HUES48 (cell line): ENCODE results near the gene SULT1A3.
"Not testable (repeated sequence)": the region's sequence is repeated elsewhere in the genome, so short reads cannot be mapped to it uniquely, and the experiment has no call there.

Source experiments
- H3K27ac ChIP-seq: one replicate; pipeline ENCODE4 v1.7.0; 2013; ENCODE audit warnings: low read depth, low read length, inconsistent platforms
- H3K27me3 ChIP-seq: 2 replicates; pipeline ENCODE4 v1.6.1; 2013; ENCODE audit warnings: mild to moderate bottlenecking, low read length; ENCODE audit not compliant: control insufficient read depth, insufficient read depth
- H3K36me3 ChIP-seq: 2 replicates; pipeline ENCODE4 v1.6.1; 2013; ENCODE audit warnings: low read length; ENCODE audit not compliant: control insufficient read depth, insufficient read depth
- H3K4me1 ChIP-seq: 2 replicates; pipeline ENCODE4 v1.6.1; 2013; ENCODE audit warnings: mild to moderate bottlenecking, low read length; ENCODE audit not compliant: control insufficient read depth, insufficient read depth
- H3K4me3 ChIP-seq: 2 replicates; pipeline ENCODE4 v1.5.1; 2013; ENCODE audit warnings: mild to moderate bottlenecking, low read depth, low read length
- H3K9ac ChIP-seq: 2 replicates; pipeline ENCODE4 v1.6.1; 2013; ENCODE audit warnings: mild to moderate bottlenecking, low read depth, low read length, moderate library complexity
- H3K9me3 ChIP-seq: 2 replicates; pipeline ENCODE4 v1.6.1; 2013; ENCODE audit warnings: low read length; ENCODE audit not compliant: control insufficient read depth, insufficient read depth

SULT1A3 gene

GRCh38 chr16:30209032-30209431 is 10.0 kb downstream of the SULT1A3 start:
- not testable (repeated sequence) for H3K36me3 ChIP-seq, H3K9me3 ChIP-seq, H3K27ac ChIP-seq, H3K4me3 ChIP-seq, H3K4me1 ChIP-seq, H3K9ac ChIP-seq, H3K27me3 ChIP-seq

- H3K9me3 ChIP-seq, H3K27ac ChIP-seq, H3K36me3 ChIP-seq, H3K27me3 ChIP-seq, H3K9ac ChIP-seq, H3K4me1 ChIP-seq, H3K4me3 ChIP-seq: not testable (repeated sequence)
Measured at GRCh38 chr16:30211414-30211813, 12.4 kb downstream of the SULT1A3 start.

DNA sequence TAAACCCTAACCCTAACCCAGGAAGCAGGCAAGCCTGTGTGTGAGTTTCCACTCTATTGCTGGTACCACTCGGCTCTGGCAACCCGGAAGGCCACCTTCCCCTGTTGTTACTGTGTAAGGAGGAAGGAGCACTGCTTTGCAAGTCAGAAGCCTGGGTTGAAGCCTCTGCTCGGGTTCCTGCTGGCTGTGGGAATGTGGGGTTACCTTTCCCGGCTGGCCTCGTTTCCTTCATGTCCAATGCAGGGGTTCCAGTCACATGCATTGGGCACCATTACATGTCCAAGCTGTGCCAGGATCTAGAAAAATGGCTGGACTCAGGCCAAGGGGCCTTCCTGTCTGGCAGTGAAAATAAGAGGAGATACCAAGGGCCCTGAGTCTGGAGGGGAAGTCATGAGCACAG is 18.0 kb downstream of the SULT1A3 start:
- not testable (repeated sequence) for H3K4me3 ChIP-seq, H3K9me3 ChIP-seq, H3K4me1 ChIP-seq, H3K27ac ChIP-seq, H3K36me3 ChIP-seq, H3K9ac ChIP-seq, H3K27me3 ChIP-seq

GRCh38 chr16:30248379-30248778 is 49.3 kb downstream of the SULT1A3 start, which contains the start of gene NPIPB13:
NPIPB13 (minus strand) TSS chr16:30248479; CDS start chr16:30245573, 2,906 bp downstream.
- not testable (repeated sequence) for H3K9ac ChIP-seq, H3K4me3 ChIP-seq, H3K36me3 ChIP-seq, H3K27ac ChIP-seq, H3K27me3 ChIP-seq, H3K4me1 ChIP-seq, H3K9me3 ChIP-seq
